ENCODE results near the gene H2BK1. TPM values are rescaled to one million over a fixed set of nuclear protein-coding genes. Genes with fewer than 3 reads are reported as not detected.

The H2BK1 gene
- total RNA-seq, 4 donors from 2014 or later, result not detected

DNA sequence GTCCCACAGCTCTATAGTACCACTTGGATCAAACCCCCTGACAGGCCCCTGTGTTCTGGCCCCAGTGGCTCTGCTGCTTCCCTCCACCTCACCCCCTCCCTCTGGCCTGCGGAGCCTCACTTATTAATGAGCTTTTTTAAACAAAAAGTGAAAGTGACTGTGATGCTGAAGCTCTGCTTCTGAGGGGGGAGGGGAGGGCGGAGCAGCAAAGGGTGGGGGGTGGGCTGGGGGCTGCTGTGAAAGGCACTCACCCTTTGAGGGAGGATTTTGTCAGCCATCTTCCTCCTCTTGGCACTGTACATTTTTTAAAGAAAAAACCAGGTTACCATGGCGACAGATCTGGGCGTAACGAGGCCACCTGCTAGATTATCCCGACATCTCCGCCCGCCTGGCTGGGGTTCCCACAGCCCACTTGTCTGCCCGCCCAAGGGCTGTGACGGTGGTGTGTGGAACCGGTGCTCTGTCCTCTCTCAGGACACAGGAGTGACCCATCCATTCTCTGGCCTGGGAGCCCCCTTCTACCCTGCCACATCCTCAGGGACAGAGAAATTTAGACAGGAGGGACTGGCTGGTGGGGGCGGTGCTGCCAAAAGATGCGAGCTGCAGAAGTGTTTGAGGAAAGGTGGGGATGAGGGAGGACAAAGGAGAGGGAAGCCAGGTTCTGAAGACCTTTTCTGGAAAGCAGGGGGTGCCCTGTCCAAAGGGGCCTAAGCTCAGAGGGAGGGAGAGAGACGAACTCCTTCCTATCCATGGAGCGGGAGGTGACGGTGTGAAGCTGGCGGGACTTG, 33.3 kb upstream of the H2BK1 start:
- intact Hi-C loops (cut with DNase I), result loop anchor here (2.0 to 10.0 kb wide), 2 partner anchors 59 to 119 kb away; no protein-coding TSS in a partner anchor
- WGBS, result 44% methylated on average over 16 of the region's 17 CpGs
- Histone ChIP-seq H3K27me3 (peaks cover 0 to 12% (median 0%) of the 10 kb centered on the region in 4 donors), H3K9me3 (no peaks in the 10 kb centered on the region), H3K27ac (replicated peaks in 1 of 4) (peak overlapping the region in 3 of 4 donors; percentile 2 to 25 (median 7)), H3K36me3 (peaks cover 8 to 42% (median 36%) of the 10 kb centered on the region in 4 donors), H3K4me3 (peak overlapping the region; percentile 8 to 29 (median 19)), H3K4me1 (peaks cover 54 to 61% (median 56%) of the 10 kb centered on the region in 4 donors)
- DNase-seq (ENCODE audit: extremely low spot score), result no peak
- TF ChIP-seq POLR2AphosphoS5 (IDR thresholded peaks at IDR 0.05) (no peak), POLR2A (IDR thresholded peaks at IDR 0.05; ENCODE audit: low read depth) (no peak), EP300 (IDR thresholded peaks at IDR 0.05) (no peak)
- TF ChIP-seq, protein P1, sequence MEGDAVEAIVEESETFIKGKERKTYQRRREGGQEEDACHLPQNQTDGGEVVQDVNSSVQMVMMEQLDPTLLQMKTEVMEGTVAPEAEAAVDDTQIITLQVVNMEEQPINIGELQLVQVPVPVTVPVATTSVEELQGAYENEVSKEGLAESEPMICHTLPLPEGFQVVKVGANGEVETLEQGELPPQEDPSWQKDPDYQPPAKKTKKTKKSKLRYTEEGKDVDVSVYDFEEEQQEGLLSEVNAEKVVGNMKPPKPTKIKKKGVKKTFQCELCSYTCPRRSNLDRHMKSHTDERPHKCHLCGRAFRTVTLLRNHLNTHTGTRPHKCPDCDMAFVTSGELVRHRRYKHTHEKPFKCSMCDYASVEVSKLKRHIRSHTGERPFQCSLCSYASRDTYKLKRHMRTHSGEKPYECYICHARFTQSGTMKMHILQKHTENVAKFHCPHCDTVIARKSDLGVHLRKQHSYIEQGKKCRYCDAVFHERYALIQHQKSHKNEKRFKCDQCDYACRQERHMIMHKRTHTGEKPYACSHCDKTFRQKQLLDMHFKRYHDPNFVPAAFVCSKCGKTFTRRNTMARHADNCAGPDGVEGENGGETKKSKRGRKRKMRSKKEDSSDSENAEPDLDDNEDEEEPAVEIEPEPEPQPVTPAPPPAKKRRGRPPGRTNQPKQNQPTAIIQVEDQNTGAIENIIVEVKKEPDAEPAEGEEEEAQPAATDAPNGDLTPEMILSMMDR (IDR thresholded peaks at IDR 0.05), result no peak

DNA sequence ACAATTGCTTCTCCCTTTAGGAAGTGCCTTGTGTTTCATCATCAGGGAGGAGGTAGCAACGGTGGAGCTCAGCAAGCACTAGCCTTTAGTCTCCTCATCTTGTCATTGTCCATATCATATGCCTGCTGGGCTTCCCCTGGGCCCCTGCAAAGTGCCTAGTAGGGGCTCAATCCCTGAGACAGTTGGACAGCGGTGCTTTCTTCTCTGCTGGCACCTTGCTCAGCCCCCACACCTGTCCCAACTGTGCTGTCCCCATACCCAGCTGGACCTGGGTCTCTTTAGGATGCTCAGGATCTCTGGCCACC, 32.7 kb upstream of the H2BK1 start:
- peaks cover 52 to 57% (median 52%) of the 10 kb centered on the region in 4 donors for H3K4me1 ChIP-seq
- DNase-seq (ENCODE audit: extremely low spot score), result no peak
- H3K4me3 ChIP-seq, result peak overlapping the region in 1 of 4 donors; percentile 22
- peaks cover 0 to 12% (median 0%) of the 10 kb centered on the region in 4 donors for H3K27me3 ChIP-seq
- peaks cover 12 to 48% (median 42%) of the 10 kb centered on the region in 4 donors for H3K36me3 ChIP-seq
- TF ChIP-seq, protein P1 (IDR thresholded peaks at IDR 0.05), result no peak
- TF ChIP-seq POLR2AphosphoS5 (IDR thresholded peaks at IDR 0.05) (no peak), POLR2A (IDR thresholded peaks at IDR 0.05; ENCODE audit: low read depth) (no peak), EP300 (IDR thresholded peaks at IDR 0.05) (no peak)
- H3K27ac ChIP-seq (replicated peaks in 1 of 4), result peak overlapping the region in 3 of 4 donors; percentile 2 to 7 (median 2)
- H3K9me3 ChIP-seq, result no peaks in the 10 kb centered on the region
- intact Hi-C loops (cut with DNase I), result loop anchor here (10.0 kb wide), 1 partner anchor 118 kb away; no protein-coding TSS in a partner anchor
- 42% methylated on average over 2 of the region's 2 CpGs for WGBS

DNA sequence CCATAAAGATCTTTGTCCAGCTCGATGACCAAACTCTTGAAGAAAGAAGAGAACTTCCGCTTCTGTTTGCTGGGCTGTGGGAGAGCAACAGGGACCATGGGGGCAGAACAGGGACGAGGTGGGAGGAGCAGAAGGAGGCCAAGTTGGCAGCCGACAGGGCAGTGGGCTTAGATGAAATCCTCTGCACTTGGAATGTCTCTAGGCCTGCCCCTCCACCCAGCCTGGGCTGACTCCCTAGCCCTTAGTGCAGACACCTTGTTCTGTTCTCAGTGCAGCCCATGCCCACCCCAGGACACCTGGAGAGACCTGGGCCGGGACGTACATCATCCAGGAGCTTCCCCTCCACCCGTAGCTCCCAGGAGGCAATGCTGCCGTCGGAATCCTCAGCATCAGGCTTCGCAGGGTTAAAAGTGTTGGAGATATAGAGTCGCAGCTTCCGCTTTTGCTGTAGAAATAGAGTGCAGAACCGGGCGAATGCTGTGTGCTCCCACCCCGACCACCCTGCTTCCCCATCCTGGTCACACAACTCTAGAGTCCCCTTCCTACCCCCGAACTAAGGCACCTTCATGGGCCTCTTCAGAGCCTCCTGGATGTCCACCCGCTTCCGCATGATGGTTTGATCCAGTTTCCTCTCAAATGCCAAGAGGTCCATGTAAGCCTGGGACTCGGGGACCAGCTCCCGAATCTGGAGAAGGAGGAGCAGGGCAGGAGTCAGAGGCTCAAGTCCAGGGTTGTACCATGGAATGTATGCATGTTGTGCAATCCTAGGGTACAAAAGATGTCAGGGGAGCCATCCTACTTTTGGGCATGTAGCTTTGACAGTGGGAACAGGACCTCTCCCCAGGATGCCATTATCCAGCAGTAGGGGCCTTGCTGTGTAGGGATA, 32.1 kb upstream of the H2BK1 start:
- DNase-seq (ENCODE audit: extremely low spot score), result no peak
- WGBS, result 67% methylated on average over 14 of the region's 20 CpGs

DNA sequence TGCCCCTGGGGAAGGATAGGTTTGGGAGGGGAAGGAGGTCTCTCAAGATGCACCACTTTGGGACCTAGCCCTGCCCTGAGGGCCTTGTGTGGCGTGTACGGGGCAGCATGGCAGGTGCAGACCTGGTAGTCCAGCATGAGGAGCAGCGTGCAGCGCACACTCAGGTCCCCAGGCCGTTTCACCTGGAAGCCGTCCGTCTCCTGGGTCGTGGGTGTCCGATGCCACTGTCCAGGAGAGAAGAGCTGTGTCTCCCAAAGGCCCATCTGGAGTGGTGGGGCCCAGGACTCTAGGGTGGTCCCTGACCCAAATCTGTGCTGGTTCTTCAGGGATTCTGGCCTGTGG, 31.4 kb upstream of the H2BK1 start:
- H3K27me3 ChIP-seq, result peaks cover 0 to 12% (median 0%) of the 10 kb centered on the region in 4 donors
- no peak for DNase-seq (ENCODE audit: extremely low spot score)
- no peaks in the 10 kb centered on the region for H3K9me3 ChIP-seq
- TF ChIP-seq EP300 (IDR thresholded peaks at IDR 0.05), result no peak
- TF ChIP-seq POLR2AphosphoS5 (IDR thresholded peaks at IDR 0.05), result no peak
- TF ChIP-seq, protein P1 (IDR thresholded peaks at IDR 0.05), result no peak
- no peak for TF ChIP-seq POLR2A (IDR thresholded peaks at IDR 0.05; ENCODE audit: low read depth)
- H3K4me1 ChIP-seq, result peaks cover 39 to 44% (median 40%) of the 10 kb centered on the region in 4 donors
- intact Hi-C loops (cut with DNase I), result loop anchor here (10.0 kb wide), 1 partner anchor 117 kb away; no protein-coding TSS in a partner anchor
- no peak overlapping the region for H3K27ac ChIP-seq (replicated peaks in 1 of 4)
- H3K4me3 ChIP-seq, result no peak overlapping the region
- WGBS, result 88% methylated on average over 8 of the region's 9 CpGs
- peaks cover 17 to 61% (median 55%) of the 10 kb centered on the region in 4 donors for H3K36me3 ChIP-seq

More for the DNA sequence above, 32.1 kb upstream of the H2BK1 start:
- Histone ChIP-seq H3K27me3 (peaks cover 0 to 12% (median 0%) of the 10 kb centered on the region in 4 donors), H3K4me1 (peaks cover 46 to 51% (median 47%) of the 10 kb centered on the region in 4 donors), H3K36me3 (peaks cover 17 to 54% (median 48%) of the 10 kb centered on the region in 4 donors), H3K4me3 (no peak overlapping the region), H3K27ac (replicated peaks in 1 of 4) (no peak overlapping the region), H3K9me3 (no peaks in the 10 kb centered on the region)
- TF ChIP-seq POLR2AphosphoS5 (IDR thresholded peaks at IDR 0.05), result no peak
- TF ChIP-seq POLR2A (IDR thresholded peaks at IDR 0.05; ENCODE audit: low read depth), result no peak
- no peak for TF ChIP-seq EP300 (IDR thresholded peaks at IDR 0.05)
- TF ChIP-seq, protein P1 (IDR thresholded peaks at IDR 0.05), result no peak
- intact Hi-C loops (cut with DNase I), result loop anchor here (10.0 kb wide), 1 partner anchor 118 kb away; no protein-coding TSS in a partner anchor

All from esophagus muscularis mucosa (tissue), 4 donors.